T47D (cell line): ENCODE measurements around the gene ATP5F1E.

Experiments
- DNase-seq, 2 experiments: peaks; one replicate each; pipeline versions ENCODE4 v3.0.0 to v3.0.0-alpha.2; 2011 to 2012; ENCODE audit warnings: low read depth in 1 of 2, low spot score in 1 of 2
- JUND ChIP-seq: IDR thresholded peaks from 2 replicates; pipeline ENCODE4 v1.6.1; 2012; ENCODE audit warnings: low read depth
- in situ Hi-C: cut with HindIII; loops from 2 replicates; pipeline ENCODE4 v1.10.0; 2016; ENCODE audit warnings: low sequenced_read_pairs, low pct_unique_long_range_greater_than_20kb

ATP5F1E gene

DNA sequence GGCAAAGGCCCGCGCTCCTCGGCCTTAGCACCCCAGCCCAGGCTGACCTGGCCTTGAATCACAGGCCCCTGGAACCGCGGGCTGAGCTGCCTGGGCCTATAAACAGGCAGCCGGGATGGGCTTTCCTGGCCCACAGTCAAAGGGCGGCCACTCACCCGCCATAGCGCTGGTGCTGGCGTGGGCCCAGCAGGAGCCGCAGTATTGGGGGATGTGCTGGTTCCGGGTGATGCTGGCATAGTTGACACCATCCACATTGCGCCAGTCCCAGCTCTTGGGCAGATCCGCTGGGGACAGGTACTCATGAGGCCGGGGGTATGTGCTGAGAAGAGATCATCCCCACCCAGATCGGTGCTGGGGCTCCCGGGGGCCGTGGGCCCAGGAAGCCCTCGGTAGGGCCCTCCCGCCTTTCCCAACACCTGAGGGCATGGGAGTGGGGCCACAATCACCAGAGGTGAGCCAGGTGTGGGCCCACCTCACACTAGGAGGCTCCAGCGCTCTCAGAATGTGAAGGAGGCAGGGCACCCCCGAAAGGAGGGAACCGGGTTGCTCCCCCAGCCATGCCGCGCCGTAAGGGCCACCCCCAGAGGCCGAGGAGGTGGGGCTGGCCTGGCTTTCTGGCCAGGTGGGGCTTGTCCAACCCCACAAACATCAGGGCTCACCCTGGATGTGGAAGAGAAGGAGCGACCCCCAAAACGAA is 25.8 kb downstream of the ATP5F1E start:
- TF ChIP-seq JUND: no peak
- no peak for DNase-seq
- in situ Hi-C loops: no loop called here

DNA sequence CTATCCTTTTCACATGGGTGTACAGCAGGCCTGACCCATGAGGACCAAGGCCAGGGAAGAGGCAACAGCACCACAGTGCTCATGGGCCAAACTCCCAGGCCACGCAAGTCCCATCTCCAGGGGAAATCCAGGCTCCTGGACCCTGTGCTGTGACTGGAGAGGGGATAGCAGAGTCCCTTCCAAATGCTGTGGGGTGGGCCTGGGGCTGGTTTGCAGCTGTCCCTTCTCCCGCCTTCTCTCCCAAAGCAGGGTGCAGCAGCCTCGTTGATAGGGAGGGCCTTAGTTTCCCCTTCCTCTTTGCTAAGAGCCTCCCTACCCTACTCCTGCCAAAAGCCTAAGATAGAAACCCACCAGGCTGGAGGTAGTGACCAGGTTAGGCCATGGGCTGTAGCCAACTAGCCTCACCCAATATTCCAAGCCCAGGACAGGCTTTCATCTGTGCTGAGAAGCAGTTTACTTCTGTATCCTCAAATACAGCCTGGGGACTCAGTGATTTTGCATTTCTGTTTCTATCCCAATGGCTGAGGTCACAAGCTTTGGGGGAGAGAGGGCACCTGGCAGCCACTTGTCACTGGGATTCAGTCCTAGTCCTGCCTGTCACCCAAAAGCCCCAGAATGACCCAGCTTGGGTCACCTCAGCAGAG is 26.5 kb downstream of the ATP5F1E start:
- in situ Hi-C loops: no loop called here
- no peak for DNase-seq
- no peak for TF ChIP-seq JUND

DNA sequence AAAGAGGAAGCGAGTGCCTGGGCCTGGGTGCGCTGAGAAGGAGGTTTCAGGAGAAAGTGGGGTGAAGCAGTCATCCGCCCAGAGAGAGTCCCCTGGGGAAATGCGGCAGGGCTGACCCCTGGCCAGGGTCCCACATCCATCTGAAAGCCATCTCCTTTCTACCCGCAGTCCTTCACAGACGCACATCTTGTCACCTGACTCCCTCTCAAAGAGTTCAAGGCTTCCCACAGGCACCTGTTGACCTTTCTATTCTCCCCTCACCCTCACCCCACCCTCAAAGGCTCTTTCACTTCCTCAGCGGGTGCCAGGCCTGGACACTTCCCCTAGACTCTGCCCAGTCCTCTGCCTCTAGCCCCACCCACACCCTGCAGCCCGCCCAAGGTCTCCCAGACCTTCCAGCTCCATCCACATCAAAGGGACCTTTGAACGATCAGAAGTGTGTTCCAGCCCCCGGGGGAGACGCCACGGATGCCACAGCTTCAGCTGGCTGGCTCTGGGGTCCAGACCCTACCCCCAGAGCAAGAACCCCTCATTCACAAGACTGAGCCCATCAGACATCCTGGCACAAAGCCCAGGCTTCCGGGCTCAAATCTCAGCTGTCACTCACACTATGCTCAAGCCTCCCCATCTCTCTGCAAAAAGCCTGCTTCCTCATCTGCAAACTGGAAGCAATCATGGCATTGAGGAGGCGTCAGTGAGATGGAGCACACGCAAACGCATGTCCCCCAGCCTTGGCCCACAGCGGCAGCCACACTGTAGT is 27.2 kb downstream of the ATP5F1E start:
- in situ Hi-C loops: no loop called here
- no peak for DNase-seq
- no peak for TF ChIP-seq JUND

DNA sequence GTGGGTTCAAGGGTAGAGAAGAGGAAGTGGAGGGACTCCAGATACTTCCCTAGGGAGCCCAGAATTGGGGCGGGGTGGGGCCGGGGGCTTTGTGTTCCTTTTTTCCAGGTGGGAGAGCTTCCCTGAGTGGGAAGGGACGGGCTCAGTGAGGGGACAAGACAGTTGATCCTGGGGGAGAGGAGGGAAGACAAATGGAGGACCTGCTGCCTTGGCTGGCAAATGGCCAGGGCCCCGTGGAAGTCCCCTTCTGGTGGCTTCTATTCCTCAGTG is 27.7 kb downstream of the ATP5F1E start:
- no peak for DNase-seq
- no peak for TF ChIP-seq JUND
- in situ Hi-C loops: no loop called here

DNA sequence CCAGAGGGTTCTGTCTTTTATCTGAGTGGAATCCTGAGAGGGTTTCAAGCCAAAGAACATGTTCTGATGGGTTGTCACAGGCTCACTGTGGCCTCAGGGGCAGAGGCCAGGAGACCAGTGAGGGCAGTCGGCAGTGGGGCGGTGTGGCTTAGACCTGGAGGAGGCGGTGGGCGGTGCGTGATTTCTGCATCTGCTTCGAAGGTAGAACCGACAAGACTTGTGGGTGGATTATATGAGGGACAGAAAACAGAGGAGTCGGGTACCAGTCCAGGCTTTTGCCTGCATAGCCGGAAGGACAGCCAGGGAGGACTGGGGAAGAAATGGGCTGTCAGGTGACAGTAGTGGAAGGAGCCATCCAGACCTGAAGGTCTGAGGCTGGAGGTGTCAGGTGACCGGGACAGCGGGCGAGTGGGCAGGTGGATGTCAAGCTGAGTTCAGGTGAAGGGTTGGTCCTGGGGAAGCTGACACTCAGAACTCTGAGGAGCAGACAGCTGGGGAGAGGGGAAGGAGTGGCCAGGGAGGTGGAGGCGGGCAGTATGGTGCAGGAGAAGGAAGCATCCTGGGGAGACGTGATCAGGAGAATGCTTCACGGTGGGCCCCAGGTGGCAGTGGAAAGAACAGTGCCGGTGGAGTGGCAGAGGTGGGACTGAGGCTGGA is 28.2 kb downstream of the ATP5F1E start:
- in situ Hi-C loops: no loop called here
- TF ChIP-seq JUND: no peak
- DNase-seq: no peak

DNA sequence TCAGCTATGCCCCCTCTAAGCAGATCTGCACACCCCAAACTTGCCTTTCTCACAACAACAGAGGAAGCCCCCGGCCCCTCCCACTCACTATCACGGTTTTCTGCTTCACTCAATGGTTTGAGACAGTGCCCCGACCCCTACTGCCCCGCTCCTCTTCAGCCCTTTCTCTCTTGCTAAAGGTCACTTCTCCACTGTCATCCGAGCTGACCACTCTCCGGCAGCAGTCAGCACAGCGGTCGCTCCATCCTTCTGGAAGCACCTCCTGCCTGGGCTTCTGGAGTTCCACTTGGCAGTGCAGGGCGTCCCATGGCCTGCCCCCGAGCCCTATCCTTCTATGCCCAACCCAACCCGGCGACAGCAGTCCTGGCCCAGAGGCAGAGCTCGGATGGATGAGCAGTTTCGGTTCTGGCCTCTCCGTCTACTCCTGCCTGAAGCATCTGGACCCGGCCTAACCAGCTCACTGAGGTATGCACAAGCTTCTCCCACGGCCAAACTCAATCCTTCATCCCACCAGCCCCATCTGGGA is 29.2 kb downstream of the ATP5F1E start:
- TF ChIP-seq JUND: no peak
- no peak for DNase-seq
- in situ Hi-C loops: no loop called here

DNA sequence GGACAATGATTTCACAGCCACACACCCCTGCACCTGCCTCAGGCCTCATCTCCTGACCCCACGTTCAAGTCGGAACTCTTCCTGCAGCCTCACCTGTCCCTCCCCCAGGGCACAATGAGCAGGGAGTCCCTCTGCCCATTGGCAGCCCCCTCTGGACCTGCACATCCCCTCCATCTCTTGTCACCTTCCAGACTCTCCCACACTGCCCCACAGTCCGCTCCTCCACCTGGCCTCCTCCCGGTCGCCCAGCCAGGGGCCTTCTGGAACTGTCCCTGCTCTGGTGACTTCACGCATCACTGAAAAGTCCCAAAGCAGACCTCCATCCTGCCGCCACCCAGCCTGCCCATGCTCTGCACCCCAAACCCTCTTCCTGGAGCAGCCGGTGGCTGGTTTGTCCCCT is 29.7 kb downstream of the ATP5F1E start:
- TF ChIP-seq JUND: no peak
- in situ Hi-C loops: no loop called here
- no peak for DNase-seq

DNA sequence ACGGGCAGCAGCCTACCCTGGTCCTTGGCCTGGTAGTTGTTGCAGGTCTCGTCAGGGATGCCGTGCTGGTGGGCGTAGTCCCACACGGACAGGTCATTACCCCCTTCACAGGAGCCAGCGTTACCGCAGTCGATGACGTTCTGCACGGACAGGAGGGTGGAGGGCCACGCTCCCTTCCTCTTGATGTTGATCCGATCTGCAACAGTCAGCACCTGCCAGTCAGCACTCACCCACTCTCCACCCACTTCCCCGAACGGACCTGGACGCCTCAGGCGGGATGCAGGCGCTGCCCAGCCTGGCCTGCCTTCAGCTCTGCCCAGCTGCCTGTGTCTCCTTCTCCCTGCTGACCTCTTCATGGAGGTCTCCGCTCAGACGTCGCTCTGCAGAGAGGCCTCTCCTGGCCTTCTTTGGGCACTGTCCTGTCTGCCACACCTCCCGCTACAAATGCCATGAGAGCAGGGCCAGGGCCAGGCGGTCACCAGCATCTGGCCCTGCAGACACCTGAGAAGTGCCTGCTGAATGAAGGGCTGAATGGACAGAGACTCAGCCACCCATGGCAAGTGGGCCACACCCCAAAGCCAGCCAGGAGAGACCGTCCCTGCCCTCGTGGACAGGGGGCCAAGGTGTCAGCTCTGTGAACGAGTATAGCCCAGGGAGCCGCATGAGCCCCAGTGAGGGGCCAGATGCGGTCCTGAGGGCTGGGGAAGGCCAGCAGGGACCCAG is 30.5 kb downstream of the ATP5F1E start:
- no peak for DNase-seq
- in situ Hi-C loops: no loop called here
- no peak for TF ChIP-seq JUND

DNA sequence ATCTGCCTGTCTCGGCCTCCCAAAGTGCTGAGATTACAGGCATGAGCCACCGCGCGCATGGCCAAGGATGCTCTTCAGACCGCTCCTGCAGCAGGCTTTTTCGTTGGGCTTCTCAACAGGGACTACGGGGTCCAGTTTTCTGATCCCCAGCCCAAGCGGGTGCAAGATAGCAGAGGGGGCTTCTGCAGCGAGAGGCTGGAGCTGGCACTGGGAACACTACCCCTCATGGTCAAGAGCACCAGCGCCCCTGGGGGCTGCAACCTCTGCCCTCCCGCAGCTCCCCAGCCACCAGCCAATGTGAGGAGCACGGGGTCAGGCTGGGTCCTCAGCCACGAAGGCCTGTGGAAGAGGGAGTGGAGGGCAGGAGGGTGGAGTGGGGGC is 31.1 kb downstream of the ATP5F1E start:
- in situ Hi-C loops: no loop called here
- no peak for TF ChIP-seq JUND
- no peak for DNase-seq

DNA sequence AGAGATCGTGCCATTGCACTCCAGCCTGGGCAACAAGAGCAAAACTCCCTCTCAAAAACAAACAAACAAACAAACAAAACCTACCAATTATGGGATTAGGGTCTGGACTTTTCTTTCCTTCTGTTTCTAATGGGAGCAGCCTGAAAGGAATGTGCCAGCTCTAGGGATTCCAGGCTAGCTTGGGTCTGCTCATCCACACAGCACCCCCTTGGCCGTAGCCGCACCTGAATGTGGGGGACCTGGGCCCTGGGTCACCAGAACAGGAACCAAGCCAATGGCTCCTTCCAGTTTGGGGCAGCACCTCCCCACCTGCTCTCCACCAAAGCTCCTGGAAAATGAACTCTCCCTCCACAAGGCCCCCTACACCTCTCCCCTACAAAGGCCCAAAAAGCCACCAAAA is 31.8 kb downstream of the ATP5F1E start:
- no peak for DNase-seq
- in situ Hi-C loops: no loop called here
- no peak for TF ChIP-seq JUND

DNA sequence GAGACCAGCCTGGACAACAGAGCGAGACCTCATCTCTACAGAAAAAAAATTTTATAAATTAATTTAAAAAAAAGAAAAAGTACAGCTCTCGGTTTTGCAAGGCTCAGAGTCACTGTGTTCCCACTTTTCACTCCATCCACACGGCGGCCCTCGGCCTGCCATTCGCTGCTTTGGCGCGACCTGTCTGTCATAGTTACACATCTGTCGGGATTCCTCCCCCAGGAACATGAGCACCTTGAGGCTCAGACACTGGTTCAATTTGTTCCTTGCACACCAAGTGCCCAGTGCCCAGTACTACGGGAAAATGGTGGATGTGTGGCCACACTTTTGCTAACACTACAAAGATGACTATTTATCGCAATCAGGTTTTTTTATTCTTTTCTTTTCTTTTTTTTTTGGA is 33.5 kb downstream of the ATP5F1E start:
- TF ChIP-seq JUND: no peak
- DNase-seq: no peak
- in situ Hi-C loops: no loop called here

DNA sequence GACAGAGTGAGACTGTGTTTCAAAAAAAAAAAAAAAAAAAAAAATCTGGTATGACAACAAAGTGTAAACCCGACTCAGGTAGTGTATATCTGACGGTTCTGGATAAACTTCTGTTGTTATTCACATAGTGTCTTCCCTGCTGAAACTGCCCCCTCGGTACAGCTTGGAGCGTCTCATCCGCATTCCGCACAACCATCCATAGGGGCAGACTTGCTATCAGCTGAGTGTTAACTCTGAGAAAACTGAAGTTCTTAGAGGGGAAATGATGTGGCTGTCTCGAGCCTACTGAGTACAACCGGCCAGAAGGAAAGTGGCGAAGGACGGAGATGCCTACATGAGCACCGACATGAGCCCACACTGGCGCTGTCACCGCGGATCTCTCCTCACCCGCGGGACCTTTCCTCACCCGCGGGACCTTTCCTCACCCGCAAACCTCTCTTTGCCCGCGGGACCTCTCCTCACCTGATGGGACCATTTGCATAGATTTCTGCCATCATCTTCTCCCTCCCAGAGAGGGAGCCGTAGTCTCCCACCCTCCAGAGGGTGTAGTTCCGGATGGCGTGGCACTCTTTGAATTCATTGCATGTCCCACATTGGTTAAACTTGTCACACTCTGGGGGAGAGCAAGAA is 34.9 kb downstream of the ATP5F1E start:
- in situ Hi-C loops: no loop called here
- DNase-seq: no peak
- no peak for TF ChIP-seq JUND

DNA sequence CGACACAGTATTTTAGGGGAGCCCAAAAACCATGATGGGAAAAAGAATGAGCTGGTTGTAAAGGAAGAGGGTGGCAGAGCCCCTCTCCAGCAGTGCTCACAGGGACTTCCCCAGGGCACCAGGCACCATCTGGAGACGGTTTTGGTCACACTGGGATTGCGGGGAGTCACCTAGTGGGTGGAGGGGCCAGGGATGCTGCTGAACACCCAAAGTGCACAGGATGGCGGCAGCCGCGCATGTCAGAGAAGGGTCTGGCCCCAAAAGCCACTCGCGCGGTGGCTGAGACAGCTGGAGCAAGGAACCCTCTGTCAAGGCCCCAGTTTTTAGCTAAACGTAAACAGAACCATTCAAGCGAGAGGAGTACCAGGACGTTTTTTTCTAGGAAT is 35.9 kb downstream of the ATP5F1E start:
- in situ Hi-C loops: no loop called here
- no peak for DNase-seq
- no peak for TF ChIP-seq JUND
